COR-L47 (cell line): ENCODE measurements around the gene THUMPD1.
"Not testable (repeated sequence)": the region's sequence is repeated elsewhere in the genome, so short reads cannot be mapped to it uniquely, and the experiment has no call there.

ENCODE experiments used
- DNase-seq: peaks from one replicate; lab custom pipeline; 2025; lab: John Stamatoyannopoulos, UW

THUMPD1 gene

GRCh38 chr16:20695024-20695423 lies 46.6 kb downstream of the THUMPD1 start:
- no peak for DNase-seq

- DNase-seq = not testable (repeated sequence)
Observed at GRCh38 chr16:20694096-20694495, 47.5 kb downstream of the THUMPD1 start.

DNA sequence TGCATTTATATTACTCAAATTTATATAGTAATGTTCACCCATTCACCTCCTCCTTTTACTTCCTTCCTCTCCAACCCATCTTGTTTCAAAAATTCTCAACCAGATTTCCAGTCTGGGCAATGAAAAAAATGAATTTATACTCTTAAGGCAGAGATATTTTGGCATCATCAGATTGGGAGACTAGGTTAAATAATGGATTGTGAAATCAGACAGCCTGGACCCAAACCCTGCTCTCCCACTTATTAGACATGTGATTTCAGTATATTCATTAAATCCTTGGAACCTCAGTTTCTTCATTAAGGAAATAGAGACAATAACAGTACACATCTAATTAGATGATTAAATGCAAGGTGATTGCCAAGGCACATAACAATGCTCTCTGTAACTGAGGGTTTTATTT lies 52.0 kb downstream of the THUMPD1 start:
- DNase-seq = no peak

- DNase-seq = no peak
Observed at GRCh38 chr16:20683812-20684211, 57.8 kb downstream of the THUMPD1 start.
